Measurements from ENCODE around the gene DCUN1D3. TPM values are rescaled to one million over a fixed set of nuclear protein-coding genes. Genes with fewer than 3 reads are reported as not detected.

Gene DCUN1D3
- total RNA-seq, 1 donor from 2014 or later, result 24.2 TPM

DNA sequence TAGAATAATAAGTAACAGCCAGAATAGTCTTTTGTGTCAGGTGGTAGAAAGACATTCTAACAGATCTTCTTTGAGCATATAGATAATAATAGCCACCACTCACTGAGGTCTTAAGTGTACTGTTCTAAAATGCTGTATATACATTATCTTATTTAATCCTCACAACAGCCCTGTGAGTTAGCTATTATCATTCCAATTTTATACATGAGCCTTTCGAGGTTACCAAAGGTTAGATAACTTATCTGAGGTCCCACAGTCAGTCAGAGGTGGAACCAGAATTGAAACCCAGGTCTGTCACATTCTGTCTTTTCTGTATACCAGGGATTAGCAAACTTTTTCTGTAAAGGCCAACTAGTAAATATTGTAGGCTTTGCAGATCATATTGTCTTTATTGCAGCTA, 70.6 kb downstream of the DCUN1D3 start:
- no peak overlapping the region for H3K27ac Mint-ChIP-seq
- no peaks in the 10 kb centered on the region for H3K27me3 Mint-ChIP-seq
- TF ChIP-seq, protein P1, sequence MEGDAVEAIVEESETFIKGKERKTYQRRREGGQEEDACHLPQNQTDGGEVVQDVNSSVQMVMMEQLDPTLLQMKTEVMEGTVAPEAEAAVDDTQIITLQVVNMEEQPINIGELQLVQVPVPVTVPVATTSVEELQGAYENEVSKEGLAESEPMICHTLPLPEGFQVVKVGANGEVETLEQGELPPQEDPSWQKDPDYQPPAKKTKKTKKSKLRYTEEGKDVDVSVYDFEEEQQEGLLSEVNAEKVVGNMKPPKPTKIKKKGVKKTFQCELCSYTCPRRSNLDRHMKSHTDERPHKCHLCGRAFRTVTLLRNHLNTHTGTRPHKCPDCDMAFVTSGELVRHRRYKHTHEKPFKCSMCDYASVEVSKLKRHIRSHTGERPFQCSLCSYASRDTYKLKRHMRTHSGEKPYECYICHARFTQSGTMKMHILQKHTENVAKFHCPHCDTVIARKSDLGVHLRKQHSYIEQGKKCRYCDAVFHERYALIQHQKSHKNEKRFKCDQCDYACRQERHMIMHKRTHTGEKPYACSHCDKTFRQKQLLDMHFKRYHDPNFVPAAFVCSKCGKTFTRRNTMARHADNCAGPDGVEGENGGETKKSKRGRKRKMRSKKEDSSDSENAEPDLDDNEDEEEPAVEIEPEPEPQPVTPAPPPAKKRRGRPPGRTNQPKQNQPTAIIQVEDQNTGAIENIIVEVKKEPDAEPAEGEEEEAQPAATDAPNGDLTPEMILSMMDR (IDR thresholded peaks at IDR 0.05; ENCODE audit: unreplicated experiment), result no peak
- H3K9me3 Mint-ChIP-seq (ENCODE audit: low read depth), result no peaks in the 10 kb centered on the region
- no peak overlapping the region for H3K4me3 Mint-ChIP-seq (ENCODE audit: low read depth)
- no peak for DNase-seq (ENCODE audit: low spot score, unreplicated experiment)
- peaks cover 10% of the 10 kb centered on the region for H3K36me3 Mint-ChIP-seq (ENCODE audit: insufficient read depth)
- peaks cover 6% of the 10 kb centered on the region for H3K4me1 Mint-ChIP-seq (ENCODE audit: low read depth)

DNA sequence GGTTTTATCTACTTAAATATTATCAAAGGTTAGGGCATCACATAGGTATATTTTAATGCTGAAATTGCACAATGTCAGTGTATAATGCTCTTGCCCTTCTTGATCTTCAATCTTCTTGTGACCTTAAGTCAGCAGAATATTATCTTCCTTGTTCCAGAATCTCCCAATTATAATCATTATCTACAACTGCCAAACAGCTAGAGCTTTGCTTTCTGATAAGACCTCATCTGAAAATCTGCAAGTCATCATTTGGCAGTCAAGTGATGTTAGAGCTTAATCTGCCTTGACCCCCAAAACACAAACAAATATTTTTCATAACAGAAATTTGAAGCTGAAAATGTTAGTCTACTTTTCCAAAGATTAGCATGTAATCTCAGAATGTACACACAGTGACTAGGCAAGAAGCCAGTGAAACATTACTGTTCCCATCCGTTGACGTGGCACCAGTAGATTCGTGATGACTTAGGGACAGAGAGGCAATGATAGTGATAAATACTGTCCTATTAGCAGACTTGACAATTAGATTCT, 74.1 kb downstream of the DCUN1D3 start:
- peaks cover 6% of the 10 kb centered on the region for H3K4me1 Mint-ChIP-seq (ENCODE audit: low read depth)
- H3K27me3 Mint-ChIP-seq, result no peaks in the 10 kb centered on the region
- no peak overlapping the region for H3K4me3 Mint-ChIP-seq (ENCODE audit: low read depth)
- DNase-seq (ENCODE audit: low spot score, unreplicated experiment), result no peak
- no peak overlapping the region for H3K27ac Mint-ChIP-seq
- H3K36me3 Mint-ChIP-seq (ENCODE audit: insufficient read depth), result peaks cover 2% of the 10 kb centered on the region
- TF ChIP-seq, protein P1 (IDR thresholded peaks at IDR 0.05; ENCODE audit: unreplicated experiment), result no peak
- H3K9me3 Mint-ChIP-seq (ENCODE audit: low read depth), result no peaks in the 10 kb centered on the region

DNA sequence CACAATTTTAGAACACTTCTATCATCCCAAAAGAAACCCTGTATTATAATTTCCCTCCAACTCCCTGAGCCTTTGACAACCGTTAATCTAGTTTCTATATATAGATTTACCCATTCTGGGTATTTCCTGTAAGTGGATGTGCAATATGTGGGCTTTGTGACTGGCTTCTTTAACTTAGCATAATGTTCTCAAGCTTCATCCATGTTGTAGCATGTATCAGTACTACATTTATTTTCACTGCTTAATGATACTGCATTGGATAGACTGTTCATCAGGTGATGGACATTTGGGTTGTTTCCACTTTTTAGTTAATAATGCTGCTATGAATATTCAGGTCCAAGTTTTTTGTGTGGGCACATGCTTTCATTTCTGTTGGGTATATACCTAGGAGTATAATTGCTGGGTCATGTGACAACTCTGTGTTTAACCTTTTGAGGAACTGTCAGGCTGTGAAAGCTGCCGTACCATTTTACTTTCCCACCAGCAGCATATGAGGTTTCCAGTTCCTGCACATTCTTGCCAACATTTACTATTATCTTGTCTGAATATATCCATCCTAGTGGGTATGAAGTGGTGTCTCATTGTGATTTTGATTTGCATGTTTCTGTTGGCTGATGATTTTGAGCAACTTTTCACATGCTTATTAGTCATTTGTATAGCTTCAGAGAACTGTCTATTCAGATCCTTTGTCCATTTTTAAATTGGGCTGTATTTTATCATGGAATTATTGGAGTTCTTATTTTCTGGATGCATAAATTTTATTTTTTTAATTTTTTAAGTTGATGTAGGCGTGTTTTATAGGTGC, 77.4 kb downstream of the DCUN1D3 start:
- Mint-ChIP-seq H3K4me3 (ENCODE audit: low read depth) (no peak overlapping the region), H3K36me3 (ENCODE audit: insufficient read depth) (peaks cover 6% of the 10 kb centered on the region), H3K27me3 (no peaks in the 10 kb centered on the region), H3K9me3 (ENCODE audit: low read depth) (no peaks in the 10 kb centered on the region), H3K4me1 (ENCODE audit: low read depth) (peaks cover 6% of the 10 kb centered on the region), H3K27ac (no peak overlapping the region)
- no peak for DNase-seq (ENCODE audit: low spot score, unreplicated experiment)
- TF ChIP-seq, protein P1 (IDR thresholded peaks at IDR 0.05; ENCODE audit: unreplicated experiment), result no peak

DNA sequence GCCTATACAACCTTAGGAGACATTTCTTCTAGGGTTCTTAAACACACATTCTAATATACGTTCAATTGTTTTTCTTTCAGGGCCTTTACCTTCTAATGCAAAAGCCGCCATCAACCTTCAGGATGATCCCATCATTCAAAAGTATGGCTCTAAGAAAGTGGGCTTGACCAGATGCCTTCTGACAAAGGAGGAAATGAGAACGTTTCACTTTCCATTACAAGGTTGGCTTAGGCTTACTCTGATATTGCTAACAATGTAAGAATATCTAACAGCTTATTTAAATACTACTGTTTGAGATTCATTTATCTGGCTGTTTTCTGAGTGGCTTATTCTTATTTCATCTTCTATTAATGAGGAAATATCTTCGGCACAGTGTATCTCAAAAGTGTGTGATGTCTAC, 78.5 kb downstream of the DCUN1D3 start:
- TF ChIP-seq, protein P1 (IDR thresholded peaks at IDR 0.05; ENCODE audit: unreplicated experiment), result no peak
- no peak overlapping the region for H3K27ac Mint-ChIP-seq
- no peak overlapping the region for H3K4me3 Mint-ChIP-seq (ENCODE audit: low read depth)
- no peaks in the 10 kb centered on the region for H3K27me3 Mint-ChIP-seq
- peaks cover 6% of the 10 kb centered on the region for H3K4me1 Mint-ChIP-seq (ENCODE audit: low read depth)
- H3K9me3 Mint-ChIP-seq (ENCODE audit: low read depth), result no peaks in the 10 kb centered on the region
- peaks cover 7% of the 10 kb centered on the region for H3K36me3 Mint-ChIP-seq (ENCODE audit: insufficient read depth)
- DNase-seq (ENCODE audit: low spot score, unreplicated experiment), result no peak

DNA sequence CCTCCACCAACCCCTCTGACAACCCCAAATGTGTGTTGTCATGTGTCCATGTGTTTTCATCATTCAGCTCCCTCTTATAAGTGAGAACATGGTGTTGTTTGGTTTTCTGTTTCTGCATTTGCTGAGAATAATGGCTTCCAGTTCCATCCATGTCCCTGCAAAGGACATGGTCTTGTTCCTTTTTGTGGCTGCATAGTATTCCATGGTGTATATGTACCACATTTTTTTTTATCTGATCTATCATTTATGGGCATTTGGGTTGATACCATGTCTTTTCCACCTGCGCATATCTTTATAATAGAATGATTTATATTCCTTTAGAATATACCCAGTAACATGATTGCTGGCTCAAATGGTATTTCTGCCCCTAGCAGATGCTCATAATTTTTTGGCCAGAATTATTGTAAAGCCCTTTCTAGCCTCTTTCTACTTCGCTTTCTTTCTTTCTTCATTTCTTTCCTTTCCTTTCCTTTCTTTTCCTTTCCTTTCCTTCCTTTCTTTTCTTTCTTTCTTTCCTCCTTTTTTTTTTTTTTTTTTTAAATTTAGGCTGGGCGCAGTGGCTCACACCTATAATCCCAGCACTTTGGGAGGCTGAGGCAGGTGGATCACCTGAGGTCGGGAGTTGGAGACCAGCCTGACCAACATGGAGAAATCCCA, 81.1 kb downstream of the DCUN1D3 start:
- DNase-seq (ENCODE audit: low spot score, unreplicated experiment), result no peak
- Mint-ChIP-seq H3K9me3 (ENCODE audit: low read depth) (no peaks in the 10 kb centered on the region), H3K4me3 (ENCODE audit: low read depth) (no peak overlapping the region), H3K27me3 (no peaks in the 10 kb centered on the region), H3K36me3 (ENCODE audit: insufficient read depth) (peaks cover 7% of the 10 kb centered on the region), H3K4me1 (ENCODE audit: low read depth) (peaks cover 3% of the 10 kb centered on the region), H3K27ac (no peak overlapping the region)
- TF ChIP-seq, protein P1 (IDR thresholded peaks at IDR 0.05; ENCODE audit: unreplicated experiment), result no peak
